Muscle layer of duodenum (tissue), 2 donors: Measurements from ENCODE around the gene ZNF438.
"Not testable (repeated sequence)": the region's sequence is repeated elsewhere in the genome, so short reads cannot be mapped to it uniquely, and the experiment has no call there.

Experiments used
- H3K27ac ChIP-seq: one replicate; pipeline ENCODE4 v1.7.0; 2013; ENCODE audit warnings: mild to moderate bottlenecking, low read length
- H3K27me3 ChIP-seq: one replicate; pipeline ENCODE4 v1.7.0; 2013; ENCODE audit warnings: low read depth, mild to moderate bottlenecking, control low read depth, low read length
- H3K36me3 ChIP-seq, 2 donors: one replicate each; pipeline ENCODE4 v1.7.0; 2013; ENCODE audit warnings: low read length in 2 of 2, control low read depth in 1 of 2, mild to moderate bottlenecking in 1 of 2; ENCODE audit not compliant: insufficient read depth in 2 of 2, control insufficient read depth in 1 of 2
- H3K4me1 ChIP-seq, 2 donors: one replicate each; pipeline ENCODE4 v1.7.0; 2013; ENCODE audit warnings: low read length in 2 of 2, mild to moderate bottlenecking in 2 of 2, control low read depth in 1 of 2, moderate library complexity in 1 of 2; ENCODE audit not compliant: insufficient read depth in 2 of 2, control insufficient read depth in 1 of 2
- H3K4me3 ChIP-seq, 2 donors: one replicate each; pipeline ENCODE4 v1.7.0; 2013; ENCODE audit warnings: low read length in 2 of 2, low read depth in 1 of 2, mild to moderate bottlenecking in 1 of 2
- H3K9me3 ChIP-seq, 2 donors: one replicate each; pipeline ENCODE4 v1.7.0; 2013; ENCODE audit warnings: low read length in 2 of 2, control low read depth in 1 of 2, mild to moderate bottlenecking in 1 of 2; ENCODE audit not compliant: control insufficient read depth in 1 of 2
- donor health status: healthy.

ZNF438 gene

DNA sequence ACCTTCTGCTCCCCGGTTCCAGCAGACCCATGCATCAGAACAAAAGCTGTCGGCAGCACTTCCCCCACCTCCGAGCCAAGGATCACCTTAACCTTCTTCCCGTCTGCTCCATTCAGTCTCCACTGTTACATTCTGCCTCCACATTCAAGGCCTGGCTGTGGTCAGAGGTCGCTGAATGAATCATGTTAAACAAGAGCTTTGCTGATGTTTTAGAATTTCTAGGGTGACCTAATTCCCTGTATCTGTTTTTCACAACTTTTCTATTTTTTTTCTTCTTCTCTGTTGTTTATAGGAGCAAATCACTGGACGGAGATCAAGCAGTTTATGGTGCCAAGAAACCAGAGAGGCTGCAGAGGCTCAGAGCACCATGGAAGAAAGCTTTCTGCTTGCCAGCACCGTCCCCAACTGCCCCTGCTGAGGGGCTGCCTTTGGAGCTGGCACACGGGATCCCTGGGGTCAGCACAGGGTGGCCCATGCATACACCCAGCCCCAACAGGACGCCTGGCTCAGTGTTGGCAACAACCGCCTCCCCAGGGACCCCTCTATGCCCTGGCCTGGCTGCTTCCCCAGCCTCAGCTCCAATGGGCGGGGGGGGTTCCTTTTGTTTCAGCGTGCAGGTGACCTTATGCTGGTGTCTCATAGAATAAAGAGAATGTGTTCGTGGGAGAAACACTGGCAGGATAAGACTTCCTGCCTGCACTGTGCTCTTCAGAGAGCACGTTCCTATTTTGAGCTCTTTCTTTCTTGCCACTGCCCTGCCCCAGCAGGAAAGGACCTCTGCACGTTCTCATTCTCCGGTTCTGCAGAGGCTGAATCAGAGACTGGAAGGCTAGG, 219.4 kb downstream of the ZNF438 start:
- H3K4me1 ChIP-seq, result peaks cover 21 to 48% of the 10 kb centered on the region in 2 donors
- H3K9me3 ChIP-seq, result no peaks in the 10 kb centered on the region
- H3K27ac ChIP-seq, result peak overlapping the region; percentile 39
- H3K36me3 ChIP-seq, result no peaks in the 10 kb centered on the region
- no peaks in the 10 kb centered on the region for H3K27me3 ChIP-seq
- peak overlapping the region in 1 of 2 donors; percentile 46 for H3K4me3 ChIP-seq

DNA sequence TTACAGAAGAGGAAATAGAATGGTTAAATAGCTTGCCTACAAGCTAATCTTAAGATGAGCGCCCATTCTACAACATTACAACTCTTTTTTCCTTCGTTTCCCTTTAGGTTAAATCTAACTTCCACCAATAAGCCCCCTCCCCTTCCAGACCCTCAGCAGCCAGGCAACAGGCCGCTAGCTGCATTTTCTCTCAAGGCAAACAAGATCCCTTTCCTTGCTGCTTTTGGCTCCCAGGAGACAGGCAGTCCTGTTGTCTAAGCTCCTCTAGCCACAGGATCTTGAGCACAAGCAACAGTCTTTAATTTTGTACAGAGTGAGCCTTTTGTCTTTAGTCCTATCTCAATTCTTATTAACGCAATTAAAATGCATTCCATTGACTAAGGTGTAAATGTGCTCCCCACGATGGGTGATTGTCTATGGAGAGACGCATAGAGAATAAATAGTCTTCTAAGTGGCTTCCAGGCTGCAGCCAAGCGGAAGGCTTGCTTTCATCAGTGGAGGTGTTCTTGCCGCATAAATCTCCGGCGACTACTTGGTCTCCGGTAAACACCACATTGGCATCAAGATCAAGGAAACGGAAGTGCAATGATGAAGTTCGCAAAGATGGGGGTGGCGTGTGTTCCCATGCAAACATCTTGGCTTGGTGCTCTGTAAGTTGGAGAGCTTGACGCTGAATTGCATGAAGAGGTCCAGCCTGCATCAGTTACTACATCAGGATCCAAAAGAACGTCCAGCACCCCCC, 220.2 kb downstream of the ZNF438 start:
- Histone ChIP-seq H3K4me3 (peak overlapping the region in 1 of 2 donors; percentile 46), H3K36me3 (no peaks in the 10 kb centered on the region), H3K27me3 (no peaks in the 10 kb centered on the region), H3K9me3 (no peaks in the 10 kb centered on the region), H3K27ac (no peak overlapping the region), H3K4me1 (peaks cover 21 to 48% of the 10 kb centered on the region in 2 donors)

DNA sequence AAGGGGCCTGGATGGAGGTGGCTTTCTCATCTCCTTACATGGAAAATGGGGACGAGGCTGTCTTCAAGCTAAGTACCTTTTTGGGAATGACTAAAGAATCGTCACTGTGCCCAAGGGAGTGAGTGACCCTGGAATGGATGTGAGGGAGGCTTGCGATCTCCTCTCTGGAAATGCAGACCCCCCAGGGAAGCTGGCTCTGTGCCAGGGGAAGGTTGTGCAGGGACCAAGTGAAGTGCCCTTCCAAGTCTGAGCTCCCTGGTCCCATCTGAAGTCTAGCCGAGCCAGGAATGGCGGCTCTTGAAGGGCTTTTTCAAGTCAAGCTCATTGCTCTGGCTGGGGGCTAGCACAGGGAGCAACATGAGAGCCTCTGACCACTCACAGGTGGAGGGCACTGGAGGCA, 221.2 kb downstream of the ZNF438 start:
- Histone ChIP-seq H3K36me3 (no peaks in the 10 kb centered on the region), H3K27me3 (no peaks in the 10 kb centered on the region), H3K4me1 (peaks cover 21 to 43% of the 10 kb centered on the region in 2 donors), H3K9me3 (no peaks in the 10 kb centered on the region), H3K4me3 (no peak overlapping the region), H3K27ac (no peak overlapping the region)

GRCh38 chr10:30806850-30807249, 224.8 kb downstream of the ZNF438 start:
- Histone ChIP-seq H3K27me3 (no peaks in the 10 kb centered on the region), H3K4me3 (no peak overlapping the region), H3K27ac (no peak overlapping the region), H3K36me3 (no peaks in the 10 kb centered on the region), H3K4me1 (peaks cover 12 to 37% of the 10 kb centered on the region in 2 donors), H3K9me3 (no peaks in the 10 kb centered on the region)

DNA sequence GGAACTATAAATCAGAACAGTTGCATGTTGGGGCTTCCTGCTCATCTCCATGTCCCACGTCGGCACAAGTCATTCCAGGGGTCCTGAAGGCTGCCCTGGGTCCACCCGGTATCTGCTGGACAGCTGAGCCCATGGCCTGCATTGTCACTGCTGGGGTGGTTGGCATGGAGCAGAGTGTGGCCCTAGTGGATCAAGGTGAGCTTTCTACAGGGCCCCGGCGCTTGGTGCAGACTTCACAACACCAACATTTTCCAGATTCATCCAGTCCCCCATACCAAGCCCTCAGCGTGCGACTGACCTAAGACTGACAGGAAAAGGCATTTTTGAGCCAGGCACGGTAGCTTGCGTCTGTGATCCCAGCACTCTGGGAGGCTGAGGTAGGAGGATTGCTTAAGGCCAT, 226.6 kb downstream of the ZNF438 start:
- Histone ChIP-seq H3K4me1 (peaks cover 6 to 25% of the 10 kb centered on the region in 2 donors), H3K9me3 (no peaks in the 10 kb centered on the region), H3K36me3 (no peaks in the 10 kb centered on the region), H3K27ac (no peak overlapping the region), H3K4me3 (no peak overlapping the region), H3K27me3 (no peaks in the 10 kb centered on the region)

- no peaks in the 10 kb centered on the region for H3K27me3 ChIP-seq
- no peaks in the 10 kb centered on the region for H3K36me3 ChIP-seq
- H3K9me3 ChIP-seq, result no peaks in the 10 kb centered on the region
- H3K4me1 ChIP-seq, result peaks cover 6 to 25% of the 10 kb centered on the region in 2 donors
- H3K27ac ChIP-seq, result no peak overlapping the region
- no peak overlapping the region for H3K4me3 ChIP-seq
Observed at GRCh38 chr10:30804478-30805055, 227.1 kb downstream of the ZNF438 start.

DNA sequence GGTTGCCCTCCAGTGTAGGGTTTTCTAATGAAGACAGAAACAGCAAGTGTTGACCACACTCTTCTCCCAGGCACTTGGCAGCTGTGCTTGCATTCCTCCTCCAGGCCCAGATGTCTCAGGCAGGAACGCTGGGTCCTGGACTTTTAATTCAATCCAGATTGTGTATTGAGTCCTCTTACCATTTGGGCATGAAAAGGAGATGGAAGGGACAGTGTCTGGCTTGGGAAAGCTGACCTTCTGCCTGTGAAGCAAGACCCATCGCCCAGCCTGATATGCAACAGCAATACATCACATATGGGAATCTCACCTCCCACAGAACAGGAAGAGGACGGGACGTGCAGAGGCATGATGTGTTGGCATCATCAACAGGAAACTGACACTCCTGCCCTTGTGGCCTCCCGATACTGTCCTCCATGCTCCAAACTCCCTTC, 227.8 kb downstream of the ZNF438 start:
- Histone ChIP-seq H3K27ac (no peak overlapping the region), H3K9me3 (no peaks in the 10 kb centered on the region)

DNA sequence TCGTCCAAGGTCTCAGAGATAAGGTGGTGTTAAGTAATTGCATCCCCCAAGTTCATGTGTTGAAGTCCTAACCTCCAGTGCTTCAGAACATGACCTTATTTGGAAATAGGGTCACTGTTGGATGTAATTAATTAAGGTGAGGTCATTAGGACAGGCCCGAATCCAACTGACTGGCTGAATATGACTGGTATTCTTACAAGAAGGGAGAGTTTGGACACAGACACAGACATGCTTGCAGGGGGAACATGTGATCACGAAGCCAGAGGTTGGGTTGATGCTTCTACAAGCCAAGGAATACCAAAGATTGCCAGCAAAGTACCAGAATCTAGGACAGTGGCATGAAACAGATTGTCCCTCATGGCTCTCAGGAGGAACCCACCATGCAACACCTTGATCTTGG, 228.6 kb downstream of the ZNF438 start:
- Histone ChIP-seq H3K27me3 (no peaks in the 10 kb centered on the region), H3K27ac (no peak overlapping the region), H3K36me3 (no peaks in the 10 kb centered on the region), H3K4me3 (no peak overlapping the region), H3K9me3 (no peaks in the 10 kb centered on the region), H3K4me1 (peaks cover 6 to 25% of the 10 kb centered on the region in 2 donors)

More for the DNA sequence above, 227.8 kb downstream of the ZNF438 start:
- H3K4me1 ChIP-seq, result peaks cover 6 to 25% of the 10 kb centered on the region in 2 donors
- H3K27me3 ChIP-seq, result no peaks in the 10 kb centered on the region
- H3K36me3 ChIP-seq, result no peaks in the 10 kb centered on the region
- no peak overlapping the region for H3K4me3 ChIP-seq

DNA sequence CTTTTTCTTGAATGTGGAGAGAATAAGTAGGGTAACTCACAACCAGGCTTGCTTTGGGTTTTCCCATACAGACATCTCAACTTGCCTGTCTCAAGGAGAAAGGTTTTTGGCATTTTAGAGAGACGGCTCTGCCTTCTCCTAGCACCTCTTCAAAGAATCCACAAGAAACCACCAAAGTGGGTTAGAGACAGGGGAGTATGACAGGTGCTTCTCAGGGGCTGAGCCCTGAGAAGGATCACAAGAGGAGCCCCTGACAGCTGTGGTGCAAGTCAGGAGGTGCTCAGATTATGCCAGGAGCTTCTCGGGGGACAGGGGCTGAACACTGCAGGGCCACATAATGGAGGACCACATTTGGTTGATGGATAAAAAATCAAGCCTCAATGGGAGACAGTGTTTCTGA, 231.3 kb downstream of the ZNF438 start:
- H3K9me3 ChIP-seq, result no peaks in the 10 kb centered on the region
- H3K27ac ChIP-seq, result no peak overlapping the region
- no peaks in the 10 kb centered on the region for H3K27me3 ChIP-seq
- H3K36me3 ChIP-seq, result no peaks in the 10 kb centered on the region
- H3K4me1 ChIP-seq, result peaks cover 6 to 25% of the 10 kb centered on the region in 2 donors
- H3K4me3 ChIP-seq, result no peak overlapping the region

DNA sequence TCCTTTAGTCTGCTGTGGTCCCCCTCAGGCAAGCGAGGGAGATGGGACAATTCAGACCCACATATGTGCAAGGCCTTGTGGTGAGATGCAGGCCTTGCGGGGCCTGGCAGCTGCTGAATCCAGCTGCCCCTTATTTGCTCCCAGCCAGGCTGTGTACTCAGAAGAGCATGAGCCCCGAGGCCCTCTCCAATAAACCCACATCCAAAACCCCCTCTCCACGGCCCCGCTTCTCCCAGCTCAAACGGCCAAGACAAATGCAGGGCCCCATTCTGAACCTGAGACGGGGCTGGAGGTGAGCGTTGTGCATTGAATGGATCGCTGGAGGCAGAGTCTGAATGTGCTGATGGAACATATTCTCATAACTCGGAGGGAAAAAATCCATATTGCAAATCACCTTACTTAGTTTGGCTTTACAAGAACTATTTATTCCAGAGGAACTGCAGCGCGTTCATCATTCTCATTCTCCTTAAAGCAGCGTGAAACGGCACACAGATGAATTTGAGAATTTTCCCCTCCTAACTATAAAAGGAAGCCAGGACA, 232.9 kb downstream of the ZNF438 start:
- H3K27me3 ChIP-seq, result no peaks in the 10 kb centered on the region
- no peak overlapping the region for H3K27ac ChIP-seq
- no peak overlapping the region for H3K4me3 ChIP-seq
- no peaks in the 10 kb centered on the region for H3K36me3 ChIP-seq
- peaks cover 2 to 9% of the 10 kb centered on the region in 2 donors for H3K4me1 ChIP-seq
- H3K9me3 ChIP-seq, result no peaks in the 10 kb centered on the region

DNA sequence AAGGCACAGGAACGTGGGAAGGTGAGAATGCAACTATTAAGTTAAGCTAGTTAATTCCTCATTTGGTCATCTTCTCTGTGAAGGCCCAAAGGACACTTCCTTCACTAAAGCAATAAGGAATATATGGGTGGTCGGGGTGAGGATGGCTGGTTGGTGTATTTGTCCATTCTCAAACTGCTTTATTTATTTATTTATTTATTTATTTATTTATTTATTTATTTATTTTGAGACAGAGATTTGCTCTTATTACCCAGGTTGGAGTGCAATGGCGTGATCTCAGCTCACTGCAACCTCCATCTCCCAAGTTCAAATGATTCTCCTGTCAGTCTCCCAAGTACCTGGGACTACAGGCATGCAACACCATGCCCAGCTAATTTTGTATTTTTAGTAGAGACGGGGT, 236.6 kb downstream of the ZNF438 start:
- not testable (repeated sequence) for H3K27me3 ChIP-seq, H3K36me3 ChIP-seq, H3K9me3 ChIP-seq, H3K4me3 ChIP-seq, H3K27ac ChIP-seq, H3K4me1 ChIP-seq
